ENCODE results near the gene RNF181.

Gene RNF181

GRCh38 chr2:85619617-85620016 is 24.1 kb downstream of the RNF181 start:
- no peak for DNase-seq (ENCODE audit: low read depth in 1 of 2, low spot score in 1 of 2)
- H3K4me3 ChIP-seq (replicated peaks; ENCODE audit: insufficient read depth, low read length) = no peak overlapping the region
- H3K27ac ChIP-seq (replicated peaks) = no peak overlapping the region
- TF ChIP-seq SPI1 (IDR thresholded peaks at IDR 0.05; ENCODE audit: borderline replicate concordance, low read depth) = no peak
- no peak for TF ChIP-seq CTCF (IDR thresholded peaks at IDR 0.05; ENCODE audit: insufficient read depth, low read length)
- no peak for TF ChIP-seq REST (IDR thresholded peaks at IDR 0.05; ENCODE audit: insufficient replicate concordance, low read depth)
- no peak for TF ChIP-seq GABPA (IDR thresholded peaks at IDR 0.05; ENCODE audit: low read depth)
- TF ChIP-seq POLR2AphosphoS5 (IDR thresholded peaks at IDR 0.05; ENCODE audit: low read depth) = no peak
- H3K27me3 ChIP-seq (ENCODE audit: insufficient read depth, poor library complexity, severe bottlenecking) = no peaks in the 10 kb centered on the region

DNA sequence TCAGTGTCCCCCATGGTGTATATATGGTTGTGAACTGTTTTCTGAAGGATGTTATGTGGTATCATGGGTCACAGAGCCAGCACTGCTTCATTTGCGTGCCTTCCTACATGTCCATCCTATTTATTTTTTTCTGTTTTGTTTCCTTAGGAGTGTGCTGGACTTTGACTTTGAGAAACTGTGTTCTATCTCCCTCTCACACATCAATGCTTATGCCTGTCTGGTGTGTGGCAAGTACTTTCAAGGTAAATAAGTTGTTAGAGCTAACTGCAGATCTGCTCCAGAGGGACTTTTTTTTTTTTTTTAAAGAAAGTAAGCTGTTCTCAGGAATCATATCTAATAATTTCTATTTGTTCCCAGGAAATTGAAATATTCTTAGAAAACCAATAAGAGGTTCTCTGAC is 25.8 kb downstream of the RNF181 start:
- no peak for DNase-seq (ENCODE audit: low read depth in 1 of 2, low spot score in 1 of 2)
- Histone ChIP-seq H3K4me3 (replicated peaks; ENCODE audit: insufficient read depth, low read length) (no peak overlapping the region), H3K27me3 (ENCODE audit: insufficient read depth, poor library complexity, severe bottlenecking) (no peaks in the 10 kb centered on the region), H3K27ac (replicated peaks) (no peak overlapping the region)
- TF ChIP-seq REST (IDR thresholded peaks at IDR 0.05; ENCODE audit: insufficient replicate concordance, low read depth) (no peak), CTCF (IDR thresholded peaks at IDR 0.05; ENCODE audit: insufficient read depth, low read length) (no peak), SPI1 (IDR thresholded peaks at IDR 0.05; ENCODE audit: borderline replicate concordance, low read depth) (no peak), POLR2AphosphoS5 (IDR thresholded peaks at IDR 0.05; ENCODE audit: low read depth) (no peak), GABPA (IDR thresholded peaks at IDR 0.05; ENCODE audit: low read depth) (no peak)

DNA sequence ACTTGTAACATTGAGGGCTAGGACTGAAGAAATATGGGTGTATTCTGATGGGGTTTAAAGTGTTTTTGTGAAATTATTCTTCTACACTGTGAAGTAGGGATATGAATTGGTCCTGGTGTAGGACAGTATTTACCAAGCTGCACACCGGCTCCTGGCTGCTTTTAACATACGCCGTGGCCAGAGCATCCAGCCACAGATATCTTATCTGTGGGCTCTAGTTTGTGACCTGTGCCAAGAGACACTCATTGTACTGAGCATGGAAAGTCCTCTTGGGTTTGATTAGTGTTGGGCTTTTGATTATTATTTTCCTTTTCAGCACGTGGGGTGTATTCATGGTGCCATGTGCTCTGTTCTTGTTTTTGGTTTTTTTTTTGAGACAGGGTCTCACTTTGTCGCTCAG is 28.4 kb downstream of the RNF181 start:
- H3K27me3 ChIP-seq (ENCODE audit: insufficient read depth, poor library complexity, severe bottlenecking) = no peaks in the 10 kb centered on the region
- no peak for DNase-seq (ENCODE audit: low read depth in 1 of 2, low spot score in 1 of 2)
- TF ChIP-seq REST (IDR thresholded peaks at IDR 0.05; ENCODE audit: insufficient replicate concordance, low read depth) (no peak), SPI1 (IDR thresholded peaks at IDR 0.05; ENCODE audit: borderline replicate concordance, low read depth) (no peak), POLR2AphosphoS5 (IDR thresholded peaks at IDR 0.05; ENCODE audit: low read depth) (no peak), GABPA (IDR thresholded peaks at IDR 0.05; ENCODE audit: low read depth) (no peak), CTCF (IDR thresholded peaks at IDR 0.05; ENCODE audit: insufficient read depth, low read length) (no peak)
- H3K4me3 ChIP-seq (replicated peaks; ENCODE audit: insufficient read depth, low read length) = no peak overlapping the region
- H3K27ac ChIP-seq (replicated peaks) = no peak overlapping the region
